Posterior vena cava (tissue), 2 donors: Measurements from ENCODE around the gene SECISBP2L. TPM values are rescaled to one million over a fixed set of nuclear protein-coding genes. Genes with fewer than 3 reads are reported as not detected.

Experiments used
- DNase-seq: peaks from one replicate; pipeline ENCODE4 v3.0.0-alpha.2; 2020; ENCODE audit warnings: low spot score
- intact Hi-C, 2 donors: fragments of 100-400 bp; cut with DNase I; formaldehyde crosslinking; loops; one replicate each; pipeline versions ENCODE4 v1.14.1 to v1.14.2; 2022 to 2023
- total RNA-seq, 2 donors: library from RNA; stranded (reverse); fragmentation: NEBNext Ultra II Directional; extraction: Animal tissue kit (Norgen Biotek cat#: 25700); gene quantifications; one replicate each; pipeline ENCODE4 v1.2.1, GENCODE V29; 2021
- donor health status: DM: yes; HTN: yes; CAD: no.
- donor health status: DM: yes; HTN: yes; CAD: no.

Gene SECISBP2L
- total RNA-seq, 2 donors from 2014 or later: 51.9 to 58.4 TPM

- intact Hi-C loops: no loop called here
Measured at GRCh38 chr15:49060710-49061495, 14.7 kb upstream of the SECISBP2L start.

GRCh38 chr15:49059491-49059890 is 13.2 kb upstream of the SECISBP2L start:
- DNase-seq: no peak
- intact Hi-C loops: no loop called here

More at GRCh38 chr15:49060710-49061495, 14.7 kb upstream of the SECISBP2L start:
- no peak for DNase-seq

- DNase-seq: no peak
- intact Hi-C loops: no loop called here
Measured at GRCh38 chr15:49058559-49058958, 12.3 kb upstream of the SECISBP2L start.

DNA sequence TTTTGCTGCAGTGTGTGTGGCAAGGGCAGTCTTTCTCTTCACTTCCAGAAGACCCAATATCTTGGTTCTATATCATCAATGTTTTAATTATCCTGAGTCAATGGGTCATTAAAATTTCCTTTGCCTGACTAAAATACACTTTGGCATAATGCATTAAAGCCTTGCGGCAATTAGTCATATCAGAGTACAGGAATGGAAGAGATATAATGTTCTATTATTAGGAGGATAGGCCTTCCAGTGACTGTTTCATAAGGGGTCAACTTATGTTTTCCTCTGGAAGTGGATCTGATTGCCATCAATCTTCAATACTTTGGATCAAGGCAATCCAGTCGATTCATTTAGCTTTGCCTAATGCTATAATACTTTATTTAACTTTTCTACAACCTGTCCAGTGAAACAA is 9.4 kb upstream of the SECISBP2L start:
- intact Hi-C loops: no loop called here
- no peak for DNase-seq

GRCh38 chr15:49052662-49053061 is 6.4 kb upstream of the SECISBP2L start:
- intact Hi-C loops: no loop called here
- no peak for DNase-seq

- intact Hi-C loops: no loop called here
- DNase-seq: no peak
Measured at GRCh38 chr15:49047456-49047855, 1.2 kb upstream of the SECISBP2L start.

DNA sequence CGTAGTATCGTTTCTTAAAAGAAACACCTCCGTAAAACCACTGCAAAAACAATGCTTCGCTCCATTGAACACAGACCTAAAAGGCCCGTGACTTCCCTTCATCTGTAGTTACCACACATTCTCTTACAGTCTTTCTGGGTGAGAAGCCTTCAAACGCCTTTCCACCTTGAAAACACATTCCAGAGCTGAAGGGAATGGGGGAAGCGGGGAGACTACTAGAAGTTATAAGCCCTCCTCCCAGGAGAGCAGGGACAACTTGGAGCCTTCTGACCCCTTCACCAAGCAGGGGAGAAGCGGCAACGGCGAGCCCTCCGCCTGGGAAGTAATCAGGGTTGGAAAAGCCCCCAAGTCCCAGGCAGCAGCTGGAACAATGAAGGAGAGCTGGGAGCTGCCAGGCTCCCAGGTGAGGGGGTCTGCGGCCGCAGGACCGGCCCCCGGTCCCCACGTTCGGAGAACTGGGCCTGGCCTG is 461 bp downstream of the SECISBP2L start:
- DNase-seq: no peak
- intact Hi-C loops: no loop called here

- intact Hi-C loops: no loop called here
- no peak for DNase-seq
Measured at GRCh38 chr15:49044766-49045606, 1.3 kb downstream of the SECISBP2L start.

DNA sequence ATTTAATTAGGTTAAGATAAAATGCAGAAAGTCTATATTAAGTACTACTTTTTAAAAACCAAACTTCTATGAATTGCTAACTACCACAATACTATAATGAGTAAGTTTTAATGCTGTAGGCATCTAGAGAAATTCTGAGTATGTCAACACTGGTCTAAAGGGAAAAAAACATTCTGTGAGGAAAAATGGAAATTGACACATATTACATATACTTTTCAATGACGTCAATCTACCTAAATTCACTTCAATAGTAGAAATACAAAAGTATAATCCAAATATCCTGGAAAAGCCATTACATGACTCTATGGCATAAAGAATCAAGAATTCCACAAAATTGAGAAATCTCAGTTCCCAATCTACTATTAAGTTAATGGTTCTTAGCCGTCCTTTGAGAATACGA is 2.2 kb downstream of the SECISBP2L start:
- DNase-seq: no peak
- intact Hi-C loops: no loop called here

GRCh38 chr15:49042165-49042564 is 4.1 kb downstream of the SECISBP2L start:
- intact Hi-C loops: no loop called here
- no peak for DNase-seq

- intact Hi-C loops: no loop called here
- DNase-seq: no peak
Measured at GRCh38 chr15:49041426-49041825, 4.8 kb downstream of the SECISBP2L start.

- intact Hi-C loops: no loop called here
- no peak for DNase-seq
Measured at GRCh38 chr15:49040151-49040550, 6.1 kb downstream of the SECISBP2L start.

DNA sequence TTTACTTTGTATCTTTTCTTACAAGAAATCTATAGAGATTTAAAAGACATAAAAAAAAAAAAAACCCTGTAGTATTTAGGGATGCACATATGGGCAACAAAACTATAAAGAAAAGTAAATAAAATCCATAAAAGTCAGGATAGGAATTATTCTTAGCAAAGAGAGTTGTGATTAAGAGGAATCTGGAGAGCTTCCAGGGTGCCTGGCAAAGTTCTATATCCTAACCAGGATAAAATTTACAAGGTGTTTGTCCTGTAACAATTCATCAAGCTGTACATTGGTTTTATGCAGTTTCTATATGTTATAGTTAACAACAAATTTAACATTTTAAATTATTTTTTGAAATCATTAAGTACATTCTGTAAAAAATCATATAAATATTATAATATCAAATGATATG is 7.9 kb downstream of the SECISBP2L start:
- intact Hi-C loops: no loop called here

DNA sequence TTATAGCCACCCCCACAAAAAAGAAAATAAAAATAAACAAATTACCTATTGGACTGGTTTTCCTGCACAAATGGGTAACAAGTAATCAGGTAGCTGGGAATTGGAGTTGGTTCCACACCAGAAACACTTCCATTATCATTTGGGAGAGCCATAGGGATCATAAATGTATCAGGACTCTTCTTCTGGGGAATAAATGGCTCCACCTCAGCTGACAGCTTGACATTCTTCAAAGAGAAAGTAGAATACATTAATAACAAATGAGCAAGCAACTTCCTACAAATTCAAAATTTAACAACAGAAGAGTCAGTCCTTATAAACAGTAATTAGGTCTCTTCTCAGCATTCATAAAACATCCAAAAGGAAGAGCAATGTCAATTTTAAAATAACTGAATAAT is 8.7 kb downstream of the SECISBP2L start:
- no peak for DNase-seq
- intact Hi-C loops: no loop called here

More for the DNA sequence above, 7.9 kb downstream of the SECISBP2L start:
- DNase-seq: no peak

- intact Hi-C loops: no loop called here
Measured at GRCh38 chr15:49036650-49037545, 9.3 kb downstream of the SECISBP2L start.

DNA sequence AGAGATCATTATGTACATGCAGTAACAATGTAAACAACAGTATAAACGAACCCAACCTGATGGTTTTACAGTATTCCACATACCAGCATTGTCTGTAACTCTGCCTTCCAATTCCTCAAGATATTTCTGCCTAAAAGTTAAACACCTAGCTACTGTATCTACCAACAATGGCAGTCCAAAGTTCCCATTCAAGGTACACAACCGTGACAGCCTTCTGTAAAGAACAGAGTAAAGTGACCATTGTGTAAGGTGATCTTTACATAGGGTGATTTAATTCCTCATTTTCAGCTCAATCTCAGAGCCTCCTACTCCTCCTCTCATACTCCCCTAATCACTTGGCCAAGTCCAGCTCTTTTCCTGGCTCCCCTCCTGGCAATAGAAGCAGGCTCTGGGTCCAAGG is 10.4 kb downstream of the SECISBP2L start:
- intact Hi-C loops: no loop called here
- no peak for DNase-seq

More at GRCh38 chr15:49036650-49037545, 9.3 kb downstream of the SECISBP2L start:
- no peak for DNase-seq

DNA sequence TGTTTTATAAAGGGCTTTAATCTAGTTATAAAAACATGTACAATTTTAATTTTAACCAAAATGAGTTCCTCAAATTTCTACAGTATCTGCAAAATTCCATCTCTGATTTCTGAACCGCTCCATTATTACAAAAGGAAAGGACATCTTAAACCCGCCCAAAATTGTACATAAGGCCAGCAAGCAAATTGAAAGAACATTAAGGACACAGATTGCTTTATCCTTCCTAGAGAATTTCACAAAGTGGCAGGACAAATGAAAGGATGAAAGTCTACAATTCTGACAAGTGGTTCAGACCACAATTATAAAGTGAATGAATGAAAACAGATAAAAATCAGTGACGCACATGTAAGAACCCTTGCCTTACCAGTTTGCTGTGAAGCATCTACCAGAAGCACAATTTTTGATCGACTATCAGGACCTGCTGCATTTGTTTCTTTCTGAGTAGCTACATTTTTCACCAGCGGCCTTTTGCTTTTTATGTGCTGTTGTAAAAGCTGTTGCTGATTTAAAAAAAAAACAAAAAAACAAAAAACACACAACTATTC is 13.6 kb downstream of the SECISBP2L start:
- intact Hi-C loops: no loop called here
- DNase-seq: no peak

DNA sequence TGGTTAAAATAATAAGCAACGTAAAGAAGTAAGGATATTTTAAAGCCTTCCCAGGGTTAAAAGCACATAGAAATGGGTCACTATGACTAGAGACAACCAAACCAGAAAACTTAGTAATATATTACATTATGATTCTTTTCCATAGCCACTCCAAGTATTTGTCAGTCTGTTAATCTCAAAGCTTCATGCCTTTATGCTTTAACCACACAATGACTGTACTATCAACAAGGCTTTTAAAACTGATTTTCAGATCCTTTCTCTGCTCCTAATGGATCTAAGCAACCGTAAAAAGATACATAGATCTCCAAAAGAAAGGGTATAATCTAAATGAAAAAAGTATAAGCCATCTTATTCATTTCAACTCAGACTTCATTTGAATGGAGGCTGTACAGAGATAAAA is 14.4 kb downstream of the SECISBP2L start:
- no peak for DNase-seq
- intact Hi-C loops: no loop called here

GRCh38 chr15:49026700-49027099 is 19.5 kb downstream of the SECISBP2L start:
- intact Hi-C loops: no loop called here
- DNase-seq: no peak
